Upper lobe of left lung (tissue), 4 donors: Measurements from ENCODE around the gene FANCC.

Source experiments
- POLR2A ChIP-seq, 4 donors: fragments of 450-650 bp; IDR thresholded peaks; one replicate each; pipeline ENCODE4 v1.5.1; 2016 to 2017; ENCODE audit warnings: antibody characterized with exemption in 4 of 4, mild to moderate bottlenecking in 2 of 4
- TF ChIP-seq, protein P1 (sequence below), 6 experiments: fragments of 450-650 bp in 4 of 6; fragments of 200-600 bp in 2 of 6; sonication (generic) in 2 of 6; IDR thresholded peaks; one replicate each; pipeline ENCODE4 v1.5.1; 2016 to 2019; ENCODE audit warnings: antibody characterized with exemption in 6 of 6

DNA sequence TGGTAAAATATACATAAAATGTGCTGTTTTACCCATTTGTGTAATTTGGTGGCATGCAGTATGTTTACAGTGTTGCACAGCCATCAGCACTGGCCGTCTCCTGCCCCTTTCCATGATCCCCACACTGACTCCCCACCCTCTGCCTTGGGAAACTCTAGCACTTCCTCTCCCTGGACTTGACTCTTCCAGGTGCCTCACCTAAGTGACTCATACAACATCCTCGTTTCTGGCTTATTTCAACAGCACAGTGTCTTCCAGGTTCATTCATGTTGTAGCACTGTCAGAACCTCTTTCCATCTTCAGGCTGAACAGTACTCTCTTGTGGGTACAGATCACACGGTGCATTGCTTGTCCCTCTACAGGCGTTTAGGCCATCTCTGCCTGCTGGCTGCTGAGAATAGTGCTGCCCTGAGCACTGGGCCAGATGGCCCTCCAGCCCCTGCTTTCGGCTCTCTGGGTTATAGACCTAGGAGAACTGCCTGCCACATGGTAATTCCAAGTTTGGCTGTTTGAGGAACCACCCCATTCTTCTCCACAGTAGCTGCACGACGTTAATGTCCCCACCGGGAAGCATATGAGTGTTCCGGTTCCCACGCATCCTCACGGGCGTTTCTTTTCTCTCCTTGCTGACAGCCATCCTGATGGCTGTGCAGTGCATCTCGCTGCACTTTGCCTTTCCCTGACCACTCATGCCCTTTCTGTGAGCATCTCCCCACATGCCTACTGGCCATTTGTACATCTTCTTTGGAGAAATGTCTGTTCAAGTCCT is 211.8 kb downstream of the FANCC start:
- no peak for TF ChIP-seq POLR2A (IDR thresholded peaks at IDR 0.05)
- TF ChIP-seq, protein P1, sequence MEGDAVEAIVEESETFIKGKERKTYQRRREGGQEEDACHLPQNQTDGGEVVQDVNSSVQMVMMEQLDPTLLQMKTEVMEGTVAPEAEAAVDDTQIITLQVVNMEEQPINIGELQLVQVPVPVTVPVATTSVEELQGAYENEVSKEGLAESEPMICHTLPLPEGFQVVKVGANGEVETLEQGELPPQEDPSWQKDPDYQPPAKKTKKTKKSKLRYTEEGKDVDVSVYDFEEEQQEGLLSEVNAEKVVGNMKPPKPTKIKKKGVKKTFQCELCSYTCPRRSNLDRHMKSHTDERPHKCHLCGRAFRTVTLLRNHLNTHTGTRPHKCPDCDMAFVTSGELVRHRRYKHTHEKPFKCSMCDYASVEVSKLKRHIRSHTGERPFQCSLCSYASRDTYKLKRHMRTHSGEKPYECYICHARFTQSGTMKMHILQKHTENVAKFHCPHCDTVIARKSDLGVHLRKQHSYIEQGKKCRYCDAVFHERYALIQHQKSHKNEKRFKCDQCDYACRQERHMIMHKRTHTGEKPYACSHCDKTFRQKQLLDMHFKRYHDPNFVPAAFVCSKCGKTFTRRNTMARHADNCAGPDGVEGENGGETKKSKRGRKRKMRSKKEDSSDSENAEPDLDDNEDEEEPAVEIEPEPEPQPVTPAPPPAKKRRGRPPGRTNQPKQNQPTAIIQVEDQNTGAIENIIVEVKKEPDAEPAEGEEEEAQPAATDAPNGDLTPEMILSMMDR (IDR thresholded peaks at IDR 0.05): no peak
